ENCODE data around the gene FAM50A.

Gene FAM50A

DNA sequence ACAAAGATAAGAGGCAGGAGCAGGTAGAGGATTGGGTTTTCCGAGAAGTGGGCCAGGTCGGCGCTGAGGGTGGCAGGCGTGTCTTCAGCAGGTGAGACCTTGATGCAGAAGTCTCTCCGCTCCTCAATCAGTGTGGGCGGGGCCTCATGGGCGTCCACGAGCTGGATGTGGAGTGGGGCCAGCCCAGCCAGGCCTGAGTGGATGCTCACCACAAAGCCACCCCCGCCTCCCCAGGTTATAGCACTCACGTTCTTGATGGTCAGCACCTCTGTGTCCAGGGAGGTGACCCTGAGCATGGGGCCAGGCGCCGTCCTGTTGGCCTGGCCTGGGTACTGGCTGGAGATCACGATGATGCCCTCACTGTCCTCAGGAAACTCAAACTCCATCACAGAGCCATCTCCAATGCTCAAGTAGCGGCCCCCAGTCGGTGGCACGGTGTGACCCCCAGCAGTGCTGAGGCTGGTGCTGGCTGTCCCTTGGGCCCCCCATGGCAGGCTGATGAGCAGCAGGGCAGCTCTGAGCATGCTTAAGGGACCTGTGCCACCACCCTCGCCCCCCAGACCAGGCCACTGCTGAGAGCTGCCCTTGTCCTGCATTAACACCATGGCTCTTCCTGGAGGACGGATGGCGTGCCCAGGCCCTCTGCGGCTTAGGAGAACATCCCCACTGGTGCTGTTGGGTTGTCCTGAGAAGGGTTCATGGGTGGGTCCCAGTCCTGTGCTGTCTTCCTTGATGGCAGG is 44.6 kb downstream of the FAM50A start:
- DNase-seq, result no peak
- Mint-ChIP-seq H3K4me1 (peaks cover 17% of the 10 kb centered on the region), H3K27ac (no peak overlapping the region), H3K9me3 (peaks cover 57% of the 10 kb centered on the region), H3K36me3 (ENCODE audit: low read depth) (peaks cover 10% of the 10 kb centered on the region), H3K27me3 (ENCODE audit: low read depth, poor library complexity) (no peaks in the 10 kb centered on the region), H3K4me3 (no peak overlapping the region)
- TF ChIP-seq, protein P1, sequence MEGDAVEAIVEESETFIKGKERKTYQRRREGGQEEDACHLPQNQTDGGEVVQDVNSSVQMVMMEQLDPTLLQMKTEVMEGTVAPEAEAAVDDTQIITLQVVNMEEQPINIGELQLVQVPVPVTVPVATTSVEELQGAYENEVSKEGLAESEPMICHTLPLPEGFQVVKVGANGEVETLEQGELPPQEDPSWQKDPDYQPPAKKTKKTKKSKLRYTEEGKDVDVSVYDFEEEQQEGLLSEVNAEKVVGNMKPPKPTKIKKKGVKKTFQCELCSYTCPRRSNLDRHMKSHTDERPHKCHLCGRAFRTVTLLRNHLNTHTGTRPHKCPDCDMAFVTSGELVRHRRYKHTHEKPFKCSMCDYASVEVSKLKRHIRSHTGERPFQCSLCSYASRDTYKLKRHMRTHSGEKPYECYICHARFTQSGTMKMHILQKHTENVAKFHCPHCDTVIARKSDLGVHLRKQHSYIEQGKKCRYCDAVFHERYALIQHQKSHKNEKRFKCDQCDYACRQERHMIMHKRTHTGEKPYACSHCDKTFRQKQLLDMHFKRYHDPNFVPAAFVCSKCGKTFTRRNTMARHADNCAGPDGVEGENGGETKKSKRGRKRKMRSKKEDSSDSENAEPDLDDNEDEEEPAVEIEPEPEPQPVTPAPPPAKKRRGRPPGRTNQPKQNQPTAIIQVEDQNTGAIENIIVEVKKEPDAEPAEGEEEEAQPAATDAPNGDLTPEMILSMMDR (IDR thresholded peaks at IDR 0.05), result no peak

- Mint-ChIP-seq H3K4me3 (peak overlapping the region; percentile 82), H3K27ac (no peak overlapping the region), H3K36me3 (ENCODE audit: low read depth) (peaks cover 8% of the 10 kb centered on the region), H3K4me1 (peaks cover 15% of the 10 kb centered on the region), H3K9me3 (peaks cover 52% of the 10 kb centered on the region), H3K27me3 (ENCODE audit: low read depth, poor library complexity) (no peaks in the 10 kb centered on the region)
- TF ChIP-seq, protein P1 (IDR thresholded peaks at IDR 0.05), result no peak
- DNase-seq, result no peak
These were observed 45.2 kb downstream of the FAM50A start for GRCh38 chrX:154489182-154489581.

DNA sequence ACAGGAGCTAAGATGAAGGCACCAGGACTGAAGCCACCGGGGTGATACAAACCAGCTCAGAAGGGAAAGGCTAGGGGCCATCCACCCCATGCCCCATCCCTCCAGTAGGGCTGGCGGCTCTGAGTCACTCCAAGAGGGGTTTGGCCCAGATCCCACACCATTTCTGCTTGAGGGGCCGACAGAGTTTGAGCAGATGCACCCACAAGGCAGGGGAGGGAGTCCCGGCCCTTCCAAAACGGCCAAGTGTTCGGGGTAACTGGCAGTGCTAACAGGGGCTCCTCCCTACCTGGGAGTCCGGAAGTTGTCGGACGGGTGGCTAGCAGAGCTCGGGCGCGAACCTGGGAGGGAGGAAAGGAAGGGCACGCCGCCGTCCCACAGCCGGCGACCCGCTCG is 46.1 kb downstream of the FAM50A start:
- peaks cover 52% of the 10 kb centered on the region for H3K9me3 Mint-ChIP-seq
- no peak overlapping the region for H3K27ac Mint-ChIP-seq

GRCh38 chrX:154490414-154491083 is 46.6 kb downstream of the FAM50A start, which contains the start of gene SLC10A3:
Gene SLC10A3, minus strand, starts transcription at chrX:154490629. Its CDS starts 1,689 bp downstream, at chrX:154488940.
- Mint-ChIP-seq H3K4me3 (peak within 1 kb of the TSS; percentile 83), H3K27ac (peak within 1 kb of the TSS; percentile 93), H3K36me3 (ENCODE audit: low read depth) (peaks cover 8% of the 10 kb centered on the region), H3K27me3 (ENCODE audit: low read depth, poor library complexity) (no peaks in the 10 kb centered on the region), H3K9me3 (peaks cover 53% of the 10 kb centered on the region), H3K4me1 (peaks cover 15% of the 10 kb centered on the region)
- DNase-seq, result peak; percentile 88
- TF ChIP-seq, protein P1 (IDR thresholded peaks at IDR 0.05), result no peak

More for the DNA sequence above, 46.1 kb downstream of the FAM50A start:
- Mint-ChIP-seq H3K27me3 (ENCODE audit: low read depth, poor library complexity) (no peaks in the 10 kb centered on the region), H3K4me1 (peaks cover 15% of the 10 kb centered on the region), H3K36me3 (ENCODE audit: low read depth) (peaks cover 8% of the 10 kb centered on the region), H3K4me3 (peak overlapping the region; percentile 82)
- TF ChIP-seq, protein P1 (IDR thresholded peaks at IDR 0.05), result no peak
- DNase-seq, result no peak

DNA sequence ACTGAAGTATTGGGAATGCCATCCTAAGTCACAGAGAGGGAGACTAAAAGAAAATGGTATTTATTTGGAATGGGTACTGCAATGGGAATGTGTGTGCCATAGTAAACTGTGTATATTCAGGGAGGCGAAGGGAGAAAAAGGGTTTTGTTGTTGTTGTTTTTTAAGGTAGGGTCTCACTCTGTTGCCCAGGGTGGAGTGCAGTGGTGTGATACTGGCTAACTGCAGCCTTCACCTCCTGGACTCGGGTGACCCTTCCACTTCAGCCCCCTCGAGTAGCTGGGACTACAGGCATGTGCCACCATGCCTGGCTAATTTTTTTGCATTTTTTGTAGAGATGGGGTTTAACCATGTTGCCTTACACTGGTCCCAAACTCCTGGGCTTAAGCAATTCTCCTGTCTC is 50.8 kb downstream of the FAM50A start:
- TF ChIP-seq, protein P1 (IDR thresholded peaks at IDR 0.05), result no peak
- DNase-seq, result no peak
- no peaks in the 10 kb centered on the region for H3K36me3 Mint-ChIP-seq (ENCODE audit: low read depth)
- H3K27me3 Mint-ChIP-seq (ENCODE audit: low read depth, poor library complexity), result no peaks in the 10 kb centered on the region
- H3K27ac Mint-ChIP-seq, result no peak overlapping the region
- peaks cover 50% of the 10 kb centered on the region for H3K9me3 Mint-ChIP-seq
- H3K4me3 Mint-ChIP-seq, result no peak overlapping the region
- H3K4me1 Mint-ChIP-seq, result peaks cover 9% of the 10 kb centered on the region
